ENCODE measurements around the gene NKAIN2. TPM values are rescaled to one million over a fixed set of nuclear protein-coding genes. Genes with fewer than 3 reads are reported as not detected.

Gene NKAIN2
- total and polyA plus RNA-seq, 9 of the 15 experiments (the other 6 are each of a cell fraction or from before 2014, with no cell fraction given): not detected

DNA sequence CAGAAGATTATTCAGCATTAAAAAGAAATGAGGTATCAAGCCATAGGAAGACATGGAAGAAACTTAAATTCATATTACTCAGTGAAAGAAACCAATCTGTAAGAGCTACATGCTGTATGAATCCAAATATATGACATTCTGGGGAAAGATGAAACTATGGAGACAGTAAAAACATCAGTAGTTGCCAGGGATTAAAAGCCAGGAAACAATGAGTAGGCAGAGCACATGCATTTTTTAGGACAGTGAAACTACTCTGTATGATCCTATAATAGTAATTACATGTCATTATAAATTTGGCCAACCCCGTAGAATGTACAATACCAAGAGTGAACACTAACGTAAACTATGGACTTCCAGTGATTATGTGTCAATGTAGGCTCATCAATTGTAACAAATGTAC is 1065.8 kb downstream of the NKAIN2 start:
- Histone ChIP-seq H3K36me3 (ENCODE audit: control insufficient read depth, insufficient read depth, low read length) (no peaks in the 10 kb centered on the region), H3K4me3 (no peak overlapping the region), H4K20me1 (replicated peaks; ENCODE audit: control insufficient read depth, insufficient read depth, low read length) (no peaks in the 10 kb centered on the region), H3K27ac (ENCODE audit: extremely low read depth, low read depth, low read length) (no peak overlapping the region), H2AFZ (ENCODE audit: low read depth, low read length) (no peak overlapping the region), H3K4me2 (ENCODE audit: insufficient read depth, low read length) (no peak overlapping the region), H3K27me3 (ENCODE audit: control insufficient read depth in 2 of 2, insufficient read depth in 2 of 2, low read length in 2 of 2) (no peaks in the 10 kb centered on the region), H3K4me1 (replicated peaks in 1 of 2; ENCODE audit: control insufficient read depth in 2 of 2, insufficient read depth in 2 of 2, low read length in 2 of 2) (no peaks in the 10 kb centered on the region; a peak in 1 of 5 replicates), H3K9me3 (replicated peaks; ENCODE audit: control insufficient read depth, insufficient read depth, low read depth, low read length) (no peaks in the 10 kb centered on the region), H3K9me1 (ENCODE audit: control insufficient read depth, insufficient read depth, low read length) (no peaks in the 10 kb centered on the region), H3K9ac (ENCODE audit: insufficient read depth in 1 of 2, low read depth in 2 of 2, low read length in 2 of 2) (no peak overlapping the region), H3K79me2 (ENCODE audit: control insufficient read depth, insufficient read depth, low read length) (no peaks in the 10 kb centered on the region)
- intact Hi-C loops (cut with micrococcal nuclease): no loop called here
- FAIRE-seq (no peak), ATAC-seq (no peak), DNase-seq (ENCODE audit: extremely low read depth in 1 of 4, low spot score in 3 of 4) (no peak)
- CTCF ChIA-PET (ENCODE audit: low intra/inter-chr PET ratio): no interaction called here
- 0% methylated on average over 2 of the region's 2 CpGs for WGBS (ENCODE audit: insufficient coverage, low coverage, missing lambda C conversion rate)
- no TSS peak for BruUV-seq (replicated peaks)
- in situ Hi-C loops (cut with MboI): no loop called here
- POLR2A ChIA-PET: no interaction called here
- TF ChIP-seq RBM14 (IDR thresholded peaks at IDR 0.05; ENCODE audit: borderline replicate concordance, insufficient read depth, low read depth, low read length) (no peak), ZNF551 (CRISPR knock-in tag; IDR thresholded peaks at IDR 0.05) (no peak), MIER1 (IDR thresholded peaks at IDR 0.05; ENCODE audit: low read depth) (no peak), WHSC1 (IDR thresholded peaks at IDR 0.05; ENCODE audit: low read length) (no peak), MYNN (IDR thresholded peaks at IDR 0.05) (no peak), MYNN (CRISPR knock-in tag; IDR thresholded peaks at IDR 0.05) (no peak), NUFIP1 (IDR thresholded peaks at IDR 0.05; ENCODE audit: partially characterized antibody) (no peak), ASH1L (IDR thresholded peaks at IDR 0.05; ENCODE audit: borderline replicate concordance, low read depth, partially characterized antibody) (no peak), JUN (IDR thresholded peaks at IDR 0.05; ENCODE audit: borderline replicate concordance, low read depth, low read length) (no peak), JUN (CRISPR knock-in tag; IDR thresholded peaks at IDR 0.05; ENCODE audit: borderline replicate concordance) (no peak), GATAD2A (IDR thresholded peaks at IDR 0.05) (no peak), KLF13 (tag; IDR thresholded peaks at IDR 0.05; ENCODE audit: borderline replicate concordance, low read depth) (no peak), PYGO2 (tag; IDR thresholded peaks at IDR 0.05) (no peak), TFAM (CRISPR knock-in tag; conservative IDR thresholded peaks at IDR 0.05) (no peak)
- TF ChIP-seq, protein P1, sequence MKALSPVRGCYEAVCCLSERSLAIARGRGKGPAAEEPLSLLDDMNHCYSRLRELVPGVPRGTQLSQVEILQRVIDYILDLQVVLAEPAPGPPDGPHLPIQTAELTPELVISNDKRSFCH (CRISPR knock-in tag; IDR thresholded peaks at IDR 0.05): no peak
- TF ChIP-seq, protein P1 (tag; IDR thresholded peaks at IDR 0.05): no peak
- TF ChIP-seq, protein P2, sequence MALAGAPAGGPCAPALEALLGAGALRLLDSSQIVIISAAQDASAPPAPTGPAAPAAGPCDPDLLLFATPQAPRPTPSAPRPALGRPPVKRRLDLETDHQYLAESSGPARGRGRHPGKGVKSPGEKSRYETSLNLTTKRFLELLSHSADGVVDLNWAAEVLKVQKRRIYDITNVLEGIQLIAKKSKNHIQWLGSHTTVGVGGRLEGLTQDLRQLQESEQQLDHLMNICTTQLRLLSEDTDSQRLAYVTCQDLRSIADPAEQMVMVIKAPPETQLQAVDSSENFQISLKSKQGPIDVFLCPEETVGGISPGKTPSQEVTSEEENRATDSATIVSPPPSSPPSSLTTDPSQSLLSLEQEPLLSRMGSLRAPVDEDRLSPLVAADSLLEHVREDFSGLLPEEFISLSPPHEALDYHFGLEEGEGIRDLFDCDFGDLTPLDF (CRISPR knock-in tag; IDR thresholded peaks at IDR 0.05): no peak
- TF ChIP-seq, protein P3, sequence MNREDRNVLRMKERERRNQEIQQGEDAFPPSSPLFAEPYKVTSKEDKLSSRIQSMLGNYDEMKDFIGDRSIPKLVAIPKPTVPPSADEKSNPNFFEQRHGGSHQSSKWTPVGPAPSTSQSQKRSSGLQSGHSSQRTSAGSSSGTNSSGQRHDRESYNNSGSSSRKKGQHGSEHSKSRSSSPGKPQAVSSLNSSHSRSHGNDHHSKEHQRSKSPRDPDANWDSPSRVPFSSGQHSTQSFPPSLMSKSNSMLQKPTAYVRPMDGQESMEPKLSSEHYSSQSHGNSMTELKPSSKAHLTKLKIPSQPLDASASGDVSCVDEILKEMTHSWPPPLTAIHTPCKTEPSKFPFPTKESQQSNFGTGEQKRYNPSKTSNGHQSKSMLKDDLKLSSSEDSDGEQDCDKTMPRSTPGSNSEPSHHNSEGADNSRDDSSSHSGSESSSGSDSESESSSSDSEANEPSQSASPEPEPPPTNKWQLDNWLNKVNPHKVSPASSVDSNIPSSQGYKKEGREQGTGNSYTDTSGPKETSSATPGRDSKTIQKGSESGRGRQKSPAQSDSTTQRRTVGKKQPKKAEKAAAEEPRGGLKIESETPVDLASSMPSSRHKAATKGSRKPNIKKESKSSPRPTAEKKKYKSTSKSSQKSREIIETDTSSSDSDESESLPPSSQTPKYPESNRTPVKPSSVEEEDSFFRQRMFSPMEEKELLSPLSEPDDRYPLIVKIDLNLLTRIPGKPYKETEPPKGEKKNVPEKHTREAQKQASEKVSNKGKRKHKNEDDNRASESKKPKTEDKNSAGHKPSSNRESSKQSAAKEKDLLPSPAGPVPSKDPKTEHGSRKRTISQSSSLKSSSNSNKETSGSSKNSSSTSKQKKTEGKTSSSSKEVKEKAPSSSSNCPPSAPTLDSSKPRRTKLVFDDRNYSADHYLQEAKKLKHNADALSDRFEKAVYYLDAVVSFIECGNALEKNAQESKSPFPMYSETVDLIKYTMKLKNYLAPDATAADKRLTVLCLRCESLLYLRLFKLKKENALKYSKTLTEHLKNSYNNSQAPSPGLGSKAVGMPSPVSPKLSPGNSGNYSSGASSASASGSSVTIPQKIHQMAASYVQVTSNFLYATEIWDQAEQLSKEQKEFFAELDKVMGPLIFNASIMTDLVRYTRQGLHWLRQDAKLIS (CRISPR knock-in tag; IDR thresholded peaks at IDR 0.05): no peak
- TF ChIP-seq, protein P4, sequence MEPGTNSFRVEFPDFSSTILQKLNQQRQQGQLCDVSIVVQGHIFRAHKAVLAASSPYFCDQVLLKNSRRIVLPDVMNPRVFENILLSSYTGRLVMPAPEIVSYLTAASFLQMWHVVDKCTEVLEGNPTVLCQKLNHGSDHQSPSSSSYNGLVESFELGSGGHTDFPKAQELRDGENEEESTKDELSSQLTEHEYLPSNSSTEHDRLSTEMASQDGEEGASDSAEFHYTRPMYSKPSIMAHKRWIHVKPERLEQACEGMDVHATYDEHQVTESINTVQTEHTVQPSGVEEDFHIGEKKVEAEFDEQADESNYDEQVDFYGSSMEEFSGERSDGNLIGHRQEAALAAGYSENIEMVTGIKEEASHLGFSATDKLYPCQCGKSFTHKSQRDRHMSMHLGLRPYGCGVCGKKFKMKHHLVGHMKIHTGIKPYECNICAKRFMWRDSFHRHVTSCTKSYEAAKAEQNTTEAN (CRISPR knock-in tag; IDR thresholded peaks at IDR 0.05): no peak
